ENCODE results near the gene NTNG2.

The NTNG2 gene

DNA sequence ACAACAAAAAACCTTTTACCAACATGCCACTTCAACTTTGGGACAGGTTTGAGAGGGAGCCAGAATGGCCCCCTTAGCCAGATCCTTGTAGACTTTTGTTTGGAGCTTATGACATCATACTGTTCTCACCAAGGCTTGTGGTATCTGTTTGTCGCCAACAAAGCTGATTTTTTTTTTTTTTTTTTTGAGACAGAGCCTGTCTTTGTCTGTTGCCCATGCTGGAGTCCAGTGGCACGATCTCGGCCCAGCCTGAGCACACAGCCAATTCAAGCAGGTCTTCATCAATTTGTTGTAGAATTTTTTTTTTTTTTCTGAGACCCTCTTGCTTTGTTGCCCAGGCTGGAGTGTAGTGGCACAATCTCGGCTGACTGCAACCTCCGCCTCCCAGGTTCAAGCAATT is 26.4 kb upstream of the NTNG2 start:
- H3K79me1 ChIP-seq (ENCODE audit: low read depth, low read length), result no peaks in the 10 kb centered on the region

GRCh38 chr9:132136151-132136780 is 25.6 kb upstream of the NTNG2 start:
- no peak overlapping the region for H2AK5ac ChIP-seq (ENCODE audit: low read depth, low read length)
- H3K4me1 ChIP-seq (ENCODE audit: control insufficient read depth in 2 of 2, insufficient read depth in 1 of 2, low read depth in 1 of 2, low read length in 2 of 2), result peaks cover 8 to 21% of the 10 kb centered on the region in 2 donors
- H3K14ac ChIP-seq (ENCODE audit: low read length), result no peak overlapping the region
- H2BK120ac ChIP-seq (ENCODE audit: low read depth, low read length), result no peak overlapping the region
- peak overlapping the region; percentile 42 for H3K4ac ChIP-seq (ENCODE audit: low read length)
- peak overlapping the region; percentile 77 for H3K18ac ChIP-seq (ENCODE audit: low read length)
- H4K8ac ChIP-seq (ENCODE audit: low read depth, low read length), result no peak overlapping the region
- peak overlapping the region; percentile 83 for H2BK15ac ChIP-seq (ENCODE audit: low read length)
- no peak overlapping the region for H3K9ac ChIP-seq (ENCODE audit: low read depth, low read length, poor library complexity)
- no peak overlapping the region for H3K23ac ChIP-seq (ENCODE audit: low read depth, low read length, poor library complexity)
- no peaks in the 10 kb centered on the region for H3K79me1 ChIP-seq (ENCODE audit: low read depth, low read length)
- no peak for DNase-seq (ENCODE audit: low spot score)
- peak overlapping the region; percentile 21 for H3K4me2 ChIP-seq (ENCODE audit: insufficient read depth, low read length, poor library complexity, severe bottlenecking)
- no peak overlapping the region for H2BK5ac ChIP-seq (ENCODE audit: low read length)
- H3K9me3 ChIP-seq (replicated peaks in 1 of 2; ENCODE audit: control insufficient read depth in 2 of 2, insufficient read depth in 1 of 2, low read depth in 1 of 2, low read length in 2 of 2), result no peaks in the 10 kb centered on the region
- no CpG with 5 or more reads among the region's 16 CpGs for WGBS, 2 donors (ENCODE audit: extremely low coverage in 2 of 2, insufficient read length in 2 of 2, insufficient replicate concordance in 1 of 2)
- peak overlapping the region; percentile 12 for H2BK12ac ChIP-seq (ENCODE audit: low read length)
- peak overlapping the region; percentile 54 for H3K27ac ChIP-seq (replicated peaks; ENCODE audit: low read length)
- no peak overlapping the region for H4K91ac ChIP-seq (ENCODE audit: low read depth, low read length, poor library complexity)
- peaks cover 0 to 22% (median 0%) of the 10 kb centered on the region in 3 experiments for H3K27me3 ChIP-seq (ENCODE audit: control insufficient read depth in 3 of 3, insufficient read depth in 3 of 3, low read depth in 1 of 3, low read length in 3 of 3)
- no peak overlapping the region for H2AFZ ChIP-seq (ENCODE audit: low read length)
- no peak overlapping the region for H3K4me3 ChIP-seq (ENCODE audit: low read length in 2 of 2)
- H3K36me3 ChIP-seq (replicated peaks in 1 of 2; ENCODE audit: control insufficient read depth in 2 of 2, insufficient read depth in 2 of 2, low read length in 2 of 2), result no peaks in the 10 kb centered on the region

More for the DNA sequence above, 26.4 kb upstream of the NTNG2 start:
- H3K27ac ChIP-seq (replicated peaks; ENCODE audit: low read length), result no peak overlapping the region
- H2BK15ac ChIP-seq (ENCODE audit: low read length), result no peak overlapping the region
- no peak overlapping the region for H2BK120ac ChIP-seq (ENCODE audit: low read depth, low read length)
- H2AFZ ChIP-seq (ENCODE audit: low read length), result no peak overlapping the region
- H2BK12ac ChIP-seq (ENCODE audit: low read length), result no peak overlapping the region
- H2AK5ac ChIP-seq (ENCODE audit: low read depth, low read length), result no peak overlapping the region
- H3K14ac ChIP-seq (ENCODE audit: low read length), result no peak overlapping the region
- no peak overlapping the region for H3K9ac ChIP-seq (ENCODE audit: low read depth, low read length, poor library complexity)
- H3K4me3 ChIP-seq (ENCODE audit: low read length in 2 of 2), result no peak overlapping the region
- H2BK5ac ChIP-seq (ENCODE audit: low read length), result no peak overlapping the region
- H3K9me3 ChIP-seq (replicated peaks in 1 of 2; ENCODE audit: control insufficient read depth in 2 of 2, insufficient read depth in 1 of 2, low read depth in 1 of 2, low read length in 2 of 2), result no peaks in the 10 kb centered on the region
- no peak overlapping the region for H4K8ac ChIP-seq (ENCODE audit: low read depth, low read length)
- H4K91ac ChIP-seq (ENCODE audit: low read depth, low read length, poor library complexity), result no peak overlapping the region
- H3K4ac ChIP-seq (ENCODE audit: low read length), result no peak overlapping the region
- WGBS, 2 donors (ENCODE audit: extremely low coverage in 2 of 2, insufficient read length in 2 of 2, insufficient replicate concordance in 1 of 2), result no CpG with 5 or more reads among the region's 5 CpGs
- no peak overlapping the region for H3K18ac ChIP-seq (ENCODE audit: low read length)
- H3K4me1 ChIP-seq (ENCODE audit: control insufficient read depth in 2 of 2, insufficient read depth in 1 of 2, low read depth in 1 of 2, low read length in 2 of 2), result peaks cover 8 to 20% of the 10 kb centered on the region in 2 donors
- DNase-seq (ENCODE audit: low spot score), result no peak
- no peaks in the 10 kb centered on the region for H3K36me3 ChIP-seq (replicated peaks in 1 of 2; ENCODE audit: control insufficient read depth in 2 of 2, insufficient read depth in 2 of 2, low read length in 2 of 2)
- peaks cover 0 to 28% (median 0%) of the 10 kb centered on the region in 3 experiments for H3K27me3 ChIP-seq (ENCODE audit: control insufficient read depth in 3 of 3, insufficient read depth in 3 of 3, low read depth in 1 of 3, low read length in 3 of 3)
- H3K4me2 ChIP-seq (ENCODE audit: insufficient read depth, low read length, poor library complexity, severe bottlenecking), result no peak overlapping the region
- no peak overlapping the region for H3K23ac ChIP-seq (ENCODE audit: low read depth, low read length, poor library complexity)

DNA sequence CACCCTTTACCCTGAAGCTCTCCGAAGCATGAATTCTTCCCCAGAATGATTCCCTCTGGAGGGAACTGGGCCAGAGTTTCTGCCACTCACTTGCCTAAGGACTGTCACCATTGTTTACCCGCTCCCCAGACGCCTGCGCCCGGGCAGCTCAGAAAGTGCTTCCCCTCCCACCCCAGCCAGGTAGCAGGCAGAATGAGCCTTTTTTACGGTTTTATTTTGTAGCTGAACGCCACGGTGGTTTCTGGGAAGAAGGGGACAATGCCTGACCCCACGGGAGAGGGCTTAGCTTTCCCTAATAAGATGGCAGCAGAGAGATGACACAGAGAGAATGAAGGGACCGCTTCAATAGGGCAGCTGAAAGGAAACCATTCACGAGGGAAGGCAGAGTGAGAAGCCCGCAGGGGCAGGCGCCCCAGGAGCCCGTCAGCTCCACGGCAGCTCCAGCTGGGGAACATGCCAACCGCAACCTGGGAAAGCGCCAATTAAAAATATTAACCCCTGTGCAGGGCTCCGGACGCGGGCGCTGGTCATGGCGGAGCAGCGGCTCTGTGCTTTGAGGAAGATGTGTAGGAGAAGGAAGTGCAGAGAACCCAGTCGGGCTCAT is 20.4 kb upstream of the NTNG2 start:
- Histone ChIP-seq H3K27ac (replicated peaks; ENCODE audit: low read length) (peak overlapping the region; percentile 88), H2AK5ac (ENCODE audit: low read depth, low read length) (no peak overlapping the region), H3K18ac (ENCODE audit: low read length) (peak overlapping the region; percentile 62), H3K4me2 (ENCODE audit: insufficient read depth, low read length, poor library complexity, severe bottlenecking) (peak overlapping the region; percentile 40), H2BK12ac (ENCODE audit: low read length) (no peak overlapping the region), H3K36me3 (replicated peaks in 1 of 2; ENCODE audit: control insufficient read depth in 2 of 2, insufficient read depth in 2 of 2, low read length in 2 of 2) (no peaks in the 10 kb centered on the region), H3K23ac (ENCODE audit: low read depth, low read length, poor library complexity) (no peak overlapping the region), H3K27me3 (ENCODE audit: control insufficient read depth in 3 of 3, insufficient read depth in 3 of 3, low read depth in 1 of 3, low read length in 3 of 3) (no peaks in the 10 kb centered on the region), H4K8ac (ENCODE audit: low read depth, low read length) (no peak overlapping the region), H2BK120ac (ENCODE audit: low read depth, low read length) (no peak overlapping the region), H3K4me1 (ENCODE audit: control insufficient read depth in 2 of 2, insufficient read depth in 1 of 2, low read depth in 1 of 2, low read length in 2 of 2) (peaks cover 6 to 27% of the 10 kb centered on the region in 2 donors), H3K9ac (ENCODE audit: low read depth, low read length, poor library complexity) (no peak overlapping the region), H3K9me3 (replicated peaks in 1 of 2; ENCODE audit: control insufficient read depth in 2 of 2, insufficient read depth in 1 of 2, low read depth in 1 of 2, low read length in 2 of 2) (peaks cover 0 to 1% of the 10 kb centered on the region in 2 donors), H3K79me1 (ENCODE audit: low read depth, low read length) (no peaks in the 10 kb centered on the region), H2AFZ (ENCODE audit: low read length) (peak overlapping the region; percentile 87), H4K91ac (ENCODE audit: low read depth, low read length, poor library complexity) (no peak overlapping the region), H3K4me3 (ENCODE audit: low read length in 2 of 2) (peak overlapping the region in 1 of 2 donors; percentile 42), H2BK15ac (ENCODE audit: low read length) (no peak overlapping the region), H3K14ac (ENCODE audit: low read length) (no peak overlapping the region), H2BK5ac (ENCODE audit: low read length) (peak overlapping the region; percentile 14), H3K4ac (ENCODE audit: low read length) (no peak overlapping the region)
- DNase-seq (ENCODE audit: low spot score), result peak; percentile 77
- WGBS, 2 donors (ENCODE audit: extremely low coverage in 2 of 2, insufficient read length in 2 of 2, insufficient replicate concordance in 1 of 2), result no CpG with 5 or more reads among the region's 24 CpGs

- H2BK12ac ChIP-seq (ENCODE audit: low read length), result peak overlapping the region; percentile 52
- no peak overlapping the region for H4K91ac ChIP-seq (ENCODE audit: low read depth, low read length, poor library complexity)
- no peaks in the 10 kb centered on the region for H3K36me3 ChIP-seq (replicated peaks in 1 of 2; ENCODE audit: control insufficient read depth in 2 of 2, insufficient read depth in 2 of 2, low read length in 2 of 2)
- peak overlapping the region; percentile 18 to 42 for H3K4me3 ChIP-seq (ENCODE audit: low read length in 2 of 2)
- no peak overlapping the region for H4K8ac ChIP-seq (ENCODE audit: low read depth, low read length)
- peak overlapping the region; percentile 14 for H2BK5ac ChIP-seq (ENCODE audit: low read length)
- H3K27ac ChIP-seq (replicated peaks; ENCODE audit: low read length), result peak overlapping the region; percentile 88
- peak overlapping the region; percentile 87 for H2AFZ ChIP-seq (ENCODE audit: low read length)
- H2AK5ac ChIP-seq (ENCODE audit: low read depth, low read length), result no peak overlapping the region
- DNase-seq (ENCODE audit: low spot score), result no peak
- peak overlapping the region; percentile 40 for H3K4me2 ChIP-seq (ENCODE audit: insufficient read depth, low read length, poor library complexity, severe bottlenecking)
- WGBS, 2 donors (ENCODE audit: extremely low coverage in 2 of 2, insufficient read length in 2 of 2, insufficient replicate concordance in 1 of 2), result no CpG with 5 or more reads among the region's 12 CpGs
- no peak overlapping the region for H2BK15ac ChIP-seq (ENCODE audit: low read length)
- no peak overlapping the region for H3K4ac ChIP-seq (ENCODE audit: low read length)
- H3K18ac ChIP-seq (ENCODE audit: low read length), result peak overlapping the region; percentile 62
- H3K14ac ChIP-seq (ENCODE audit: low read length), result no peak overlapping the region
- H3K9me3 ChIP-seq (replicated peaks in 1 of 2; ENCODE audit: control insufficient read depth in 2 of 2, insufficient read depth in 1 of 2, low read depth in 1 of 2, low read length in 2 of 2), result peaks cover 0 to 1% of the 10 kb centered on the region in 2 donors
- no peak overlapping the region for H3K23ac ChIP-seq (ENCODE audit: low read depth, low read length, poor library complexity)
- H3K4me1 ChIP-seq (ENCODE audit: control insufficient read depth in 2 of 2, insufficient read depth in 1 of 2, low read depth in 1 of 2, low read length in 2 of 2), result peaks cover 0 to 22% of the 10 kb centered on the region in 2 donors
- no peak overlapping the region for H2BK120ac ChIP-seq (ENCODE audit: low read depth, low read length)
- H3K9ac ChIP-seq (ENCODE audit: low read depth, low read length, poor library complexity), result no peak overlapping the region
- H3K27me3 ChIP-seq (ENCODE audit: control insufficient read depth in 3 of 3, insufficient read depth in 3 of 3, low read depth in 1 of 3, low read length in 3 of 3), result no peaks in the 10 kb centered on the region
- H3K79me1 ChIP-seq (ENCODE audit: low read depth, low read length), result no peaks in the 10 kb centered on the region
These were observed 19.8 kb upstream of the NTNG2 start for GRCh38 chr9:132141948-132142594.
